D341Med (cell line): ENCODE measurements around the gene CTNNBIP1.
"Not testable (repeated sequence)": the region's sequence is repeated elsewhere in the genome, so short reads cannot be mapped to it uniquely, and the experiment has no call there.

Experiments
- DNase-seq: peaks from one replicate; pipeline ENCODE4 v3.0.0; 2012; ENCODE audit warnings: low spot score

The CTNNBIP1 gene

DNA sequence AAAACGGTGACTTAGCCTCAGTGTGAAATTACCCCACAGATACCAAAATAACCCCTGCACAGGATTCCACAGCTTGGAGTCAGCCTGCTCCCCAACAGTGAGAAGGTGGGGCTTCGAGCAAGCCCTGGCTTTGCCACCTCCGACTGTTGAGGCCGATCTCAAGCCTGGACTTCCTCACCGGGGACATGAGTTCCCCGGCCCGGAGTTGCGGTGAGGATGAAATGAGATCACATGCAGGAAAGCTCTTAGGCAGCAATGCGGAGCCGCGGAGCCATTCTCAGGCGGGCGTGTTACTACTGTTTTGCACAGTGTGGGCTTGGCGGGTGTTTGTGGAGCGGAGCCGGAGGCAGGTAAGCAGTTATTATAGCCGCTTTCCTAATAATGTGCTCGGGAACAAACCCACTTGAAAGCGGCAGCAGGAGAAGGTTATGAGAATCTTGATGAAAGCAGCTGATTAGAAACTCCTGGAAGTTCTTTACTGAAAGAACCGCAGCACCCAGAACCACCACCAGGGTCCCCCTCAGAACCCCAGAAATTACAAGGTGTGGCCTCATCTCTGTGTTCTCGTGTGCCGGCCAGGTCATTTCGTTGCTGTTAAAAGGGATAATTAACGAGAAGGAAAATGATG is 82.4 kb downstream of the CTNNBIP1 start:
- DNase-seq: no peak

DNA sequence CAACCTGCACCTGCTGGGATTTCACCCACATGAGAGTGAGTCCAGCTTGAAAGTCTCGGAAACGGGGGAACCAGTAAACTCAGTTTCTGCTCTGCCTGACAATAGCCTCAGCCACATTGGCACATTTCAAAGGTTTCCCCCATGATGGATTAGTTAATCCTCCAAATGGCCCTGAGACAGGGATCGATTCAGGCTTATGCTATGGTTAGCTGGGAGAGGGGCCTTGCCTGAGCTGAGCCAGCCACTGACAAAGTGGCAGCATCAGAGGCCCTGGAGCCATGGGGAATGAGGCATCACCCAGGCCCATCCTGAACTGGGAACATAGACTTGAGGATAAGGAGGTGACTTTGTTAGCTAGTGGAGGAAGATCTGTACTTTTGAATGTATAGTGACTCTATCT is 83.5 kb downstream of the CTNNBIP1 start:
- DNase-seq: no peak

DNA sequence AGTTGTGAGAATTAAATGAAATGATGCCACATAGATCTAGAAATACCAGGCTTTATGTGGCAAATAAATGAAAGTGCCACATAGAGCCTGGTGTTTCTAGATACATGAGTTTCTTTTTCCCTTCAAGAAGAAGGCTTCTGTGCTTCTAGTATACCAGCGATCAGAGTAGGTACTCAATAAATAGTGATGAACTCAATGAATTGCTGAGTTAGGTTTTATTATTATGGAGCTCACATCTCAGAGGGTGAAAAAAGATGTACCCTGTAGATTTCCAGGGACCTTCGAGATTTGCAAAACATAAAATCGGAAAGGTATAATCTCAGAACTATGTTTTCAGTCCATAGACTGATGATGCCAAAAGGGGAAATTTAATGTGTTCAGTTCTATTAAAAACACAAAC is 84.0 kb downstream of the CTNNBIP1 start:
- DNase-seq: no peak

DNA sequence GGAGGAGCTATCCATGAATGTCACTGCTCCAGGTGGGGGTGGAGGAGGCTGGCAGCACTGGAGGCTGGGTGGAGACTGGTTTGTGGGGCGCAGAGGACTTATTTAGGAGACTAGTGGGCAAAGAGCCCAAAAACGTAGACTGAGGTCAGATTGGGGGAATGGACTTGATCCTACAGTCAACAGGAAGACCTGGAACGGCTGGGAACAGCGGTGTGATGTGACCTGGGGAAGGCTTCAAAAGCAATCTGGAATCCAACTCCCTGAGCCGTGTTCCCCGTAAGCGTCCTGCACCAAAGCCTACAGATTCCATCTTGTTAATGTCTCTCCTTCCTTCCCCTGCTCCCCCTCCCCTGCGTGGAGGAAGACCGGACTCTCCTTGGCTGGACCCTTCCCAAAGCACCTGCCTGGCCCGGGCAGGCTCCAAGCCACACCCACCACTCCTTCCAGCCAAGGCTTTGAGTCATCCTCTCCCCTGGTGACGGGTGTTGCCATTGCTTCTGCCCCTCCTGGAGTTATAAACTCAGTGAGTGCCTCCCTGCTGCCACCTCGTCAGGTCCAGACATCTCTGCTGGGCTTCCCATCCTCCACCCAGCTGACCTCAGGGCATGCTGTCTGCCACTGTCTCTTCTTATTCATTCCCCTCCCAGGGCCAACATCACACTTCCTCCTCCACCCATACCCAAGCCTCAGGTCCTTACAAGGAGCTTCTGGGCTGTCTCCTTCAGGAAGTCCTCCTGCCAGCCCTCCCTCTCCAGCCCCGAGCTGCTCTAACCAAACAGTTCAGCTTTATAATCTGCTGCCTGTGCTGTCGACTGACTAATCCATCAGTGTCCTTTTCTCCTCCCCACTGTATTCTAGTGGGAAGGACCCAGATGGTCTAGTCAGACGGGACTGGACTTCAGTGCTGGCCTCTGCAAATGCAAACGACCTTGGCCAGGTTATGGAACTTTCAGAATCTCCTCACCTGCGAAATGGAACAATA is 84.7 kb downstream of the CTNNBIP1 start:
- no peak for DNase-seq

DNA sequence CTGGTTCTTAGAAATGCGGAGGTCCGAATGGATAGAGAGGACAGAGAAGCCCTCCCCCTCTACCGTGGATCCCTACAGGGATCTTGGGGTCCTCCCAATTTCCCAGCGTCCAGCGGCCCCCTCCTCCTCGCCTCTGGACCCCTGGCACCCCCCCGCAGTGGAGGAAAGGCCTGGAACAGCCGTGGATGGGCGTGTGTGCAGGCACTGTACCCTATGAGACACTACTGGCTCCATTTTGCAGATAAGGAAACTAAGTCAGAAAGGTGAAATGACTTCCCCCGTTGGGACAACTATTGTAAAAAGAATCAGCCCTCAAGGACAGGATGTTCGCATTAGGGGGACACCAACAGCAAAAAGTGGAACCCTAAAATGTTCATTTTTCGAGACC is 85.4 kb downstream of the CTNNBIP1 start:
- DNase-seq: no peak

DNA sequence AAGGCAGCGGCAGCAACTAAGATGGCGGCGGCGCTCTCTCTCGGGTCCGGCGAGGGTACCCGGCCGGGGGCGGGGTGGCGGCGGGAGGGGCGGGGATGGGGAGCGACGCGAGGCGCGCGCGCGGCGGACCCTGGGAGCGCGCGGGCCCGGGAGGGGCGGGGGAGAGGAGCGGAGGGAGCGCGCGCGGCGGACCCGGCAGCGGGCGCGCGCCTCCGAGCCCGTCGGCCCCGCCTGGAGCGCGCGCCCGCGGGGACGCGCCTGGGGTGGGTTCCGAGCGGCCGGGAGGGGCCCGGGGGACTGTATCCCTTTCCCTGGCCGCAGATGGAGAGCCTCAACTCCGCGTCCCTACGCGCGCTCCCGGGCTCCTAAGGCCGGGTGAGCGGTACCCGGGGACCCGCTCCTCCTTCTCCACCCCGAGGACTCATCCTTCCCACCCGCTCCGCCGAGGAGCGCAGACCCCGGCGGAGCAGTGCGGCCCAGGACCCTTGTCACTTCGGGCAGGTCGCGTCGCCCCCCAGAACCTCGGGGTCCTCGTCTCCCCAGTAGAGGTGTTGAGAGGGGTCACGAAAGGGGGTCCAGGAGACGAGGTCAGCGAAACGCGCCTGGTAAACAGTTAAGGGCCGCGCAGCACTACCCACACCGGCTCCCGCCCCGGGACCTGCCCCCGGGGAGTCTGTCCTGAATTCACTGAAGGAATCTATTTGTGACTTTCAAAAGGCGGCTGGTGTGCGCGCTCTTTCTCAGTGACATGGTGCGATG is 85.9 kb downstream of the CTNNBIP1 start, which contains the start of gene CLSTN1:
TSS of gene CLSTN1 (minus strand) at position 23 of the 759 bp plus-strand sequence. CDS start 232 bp downstream, outside the sequence.
- peak; percentile 98 for DNase-seq

DNA sequence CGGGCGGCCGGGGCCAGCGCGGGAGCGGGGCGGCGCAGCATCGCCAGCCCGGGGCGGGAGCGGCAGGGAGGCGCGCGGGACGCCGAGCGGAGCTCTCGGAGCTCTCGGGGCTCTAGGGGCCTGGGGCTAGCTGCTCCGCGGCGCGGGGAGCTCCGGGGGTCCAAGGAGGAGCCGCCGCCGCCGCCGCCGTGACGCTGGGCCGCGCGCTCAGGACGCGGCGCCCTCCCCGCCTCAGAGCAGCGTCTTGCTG is 86.5 kb downstream of the CTNNBIP1 start:
- DNase-seq: no peak

DNA sequence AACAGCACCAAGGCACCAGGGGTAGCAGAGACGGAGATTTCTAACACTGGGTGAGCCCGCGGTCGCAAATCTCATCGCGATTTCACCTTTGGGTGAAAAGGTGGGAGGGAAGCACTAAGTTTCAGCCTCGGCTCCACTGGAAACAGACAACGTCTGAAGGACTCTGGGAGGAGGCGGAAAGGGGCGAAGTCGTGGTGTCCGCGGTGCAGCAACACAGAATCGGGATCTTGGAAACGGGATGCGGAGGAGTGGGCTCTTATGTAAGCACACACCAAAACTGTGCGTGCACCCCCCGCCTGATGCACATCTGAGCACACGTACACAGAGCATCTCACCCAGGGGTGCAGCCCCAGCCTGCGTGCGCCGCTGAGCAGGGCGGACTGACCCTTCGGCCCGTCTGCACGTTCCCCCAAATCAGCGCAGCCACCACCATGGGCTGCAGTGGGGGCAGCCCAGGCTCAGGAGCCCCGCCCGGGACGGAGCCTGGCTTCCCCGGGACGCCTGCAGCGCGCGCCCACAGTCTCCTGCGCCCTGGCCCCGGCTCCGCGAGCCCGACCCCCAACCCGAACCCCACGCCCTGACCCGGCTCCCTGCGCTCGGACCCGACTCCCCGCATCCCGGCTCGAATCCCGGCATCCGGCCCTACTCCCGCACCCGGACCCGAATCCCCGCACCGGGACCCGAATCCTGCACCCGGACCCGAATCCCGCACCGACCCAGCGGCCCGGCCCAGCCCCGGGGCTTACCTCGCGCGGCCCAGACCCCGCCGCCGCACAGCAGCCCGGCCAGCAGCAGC is 87.0 kb downstream of the CTNNBIP1 start:
- DNase-seq: no peak

DNA sequence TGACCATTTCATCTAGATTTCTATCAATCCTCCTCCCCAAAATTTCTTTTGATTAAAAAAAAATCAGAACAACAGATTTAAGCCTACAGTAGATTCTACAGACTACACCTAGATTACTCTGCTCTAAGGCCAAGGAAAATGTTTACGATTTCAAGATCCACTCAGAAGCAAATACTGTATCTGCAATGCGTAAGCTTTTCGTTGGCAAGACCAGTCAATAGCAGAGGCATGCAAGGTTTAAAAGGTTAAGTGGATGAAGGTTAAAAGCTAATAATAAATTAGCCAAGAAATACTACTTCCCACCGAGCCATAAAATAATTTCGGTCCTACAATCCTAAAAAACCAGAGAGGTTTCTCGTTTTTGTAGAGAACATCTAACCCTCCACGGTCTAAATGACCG is 87.6 kb downstream of the CTNNBIP1 start:
- no peak for DNase-seq

DNA sequence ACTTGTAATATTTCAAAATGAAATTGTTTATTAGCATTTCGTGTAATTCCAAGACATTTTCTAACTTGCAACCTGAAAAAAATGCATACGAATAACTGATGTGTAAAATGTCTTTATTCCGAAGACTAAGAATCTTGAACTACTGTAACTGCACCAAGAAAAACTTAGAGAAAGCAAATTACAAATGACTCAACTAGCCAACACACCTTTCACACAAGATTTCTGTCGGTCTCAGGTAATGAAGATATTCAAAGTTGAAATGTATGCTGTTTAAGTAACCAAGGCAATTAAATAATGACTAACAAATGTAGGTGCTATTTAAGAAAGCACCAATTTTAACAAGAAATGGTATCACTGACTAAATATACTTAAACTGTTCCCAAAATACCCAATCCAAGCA is 88.4 kb downstream of the CTNNBIP1 start:
- no peak for DNase-seq

DNA sequence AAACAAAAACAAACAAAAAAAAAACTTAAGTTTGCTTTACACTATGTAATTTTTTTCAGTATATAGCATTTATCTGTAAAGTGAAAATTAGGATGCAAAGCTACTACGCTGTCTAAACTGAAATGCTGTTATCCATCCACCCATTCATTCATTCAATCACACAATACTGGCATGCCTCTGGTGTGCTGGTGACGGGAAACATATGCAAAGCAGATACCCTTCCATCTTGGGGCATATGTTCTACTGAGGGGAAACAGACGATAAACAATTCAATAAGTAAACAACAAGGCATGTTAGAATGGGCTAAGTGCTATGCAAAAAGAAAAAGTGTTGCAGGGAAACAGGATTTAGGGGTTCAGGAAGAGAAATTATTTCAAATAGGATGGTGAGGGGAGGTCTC is 89.5 kb downstream of the CTNNBIP1 start:
- DNase-seq: no peak

DNA sequence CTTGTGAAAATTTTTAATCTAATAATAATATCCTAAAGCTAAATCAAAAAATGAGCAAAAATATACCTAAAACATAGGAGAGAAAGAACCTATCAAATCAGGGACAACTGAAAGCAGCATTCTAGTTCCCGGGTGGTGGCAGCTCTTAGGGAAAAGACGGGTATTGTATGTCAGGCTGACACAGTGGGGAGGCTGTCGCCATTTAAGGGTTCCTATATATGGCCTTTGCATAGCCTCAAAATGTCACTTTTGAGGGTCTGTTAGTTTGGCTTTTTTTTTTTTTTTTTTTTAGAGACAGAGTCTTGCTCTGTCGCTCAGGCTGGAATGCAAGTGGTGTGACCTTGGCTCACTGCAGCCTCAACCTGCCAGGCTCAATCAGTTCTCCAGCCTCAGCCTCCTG is 92.3 kb downstream of the CTNNBIP1 start:
- DNase-seq: no peak

DNA sequence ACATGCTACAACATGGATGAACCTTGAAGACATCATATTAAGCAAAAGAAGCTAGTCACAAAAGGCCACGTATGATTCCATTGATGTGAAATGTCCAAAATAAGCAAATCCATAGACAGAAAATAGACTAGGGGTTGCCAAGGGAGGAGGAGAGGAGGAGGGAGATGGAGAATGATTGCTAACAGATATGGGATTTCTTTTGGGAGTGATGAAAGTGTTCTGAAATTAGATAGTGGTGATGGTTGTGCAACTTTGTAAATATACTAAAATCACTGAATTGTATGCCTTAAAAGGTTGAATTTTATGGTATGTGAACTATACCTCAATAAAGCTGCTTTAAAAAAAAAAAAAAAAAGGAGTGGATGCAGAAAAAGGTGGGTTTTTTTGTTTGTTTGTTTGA is 93.9 kb downstream of the CTNNBIP1 start:
- DNase-seq: no peak

DNA sequence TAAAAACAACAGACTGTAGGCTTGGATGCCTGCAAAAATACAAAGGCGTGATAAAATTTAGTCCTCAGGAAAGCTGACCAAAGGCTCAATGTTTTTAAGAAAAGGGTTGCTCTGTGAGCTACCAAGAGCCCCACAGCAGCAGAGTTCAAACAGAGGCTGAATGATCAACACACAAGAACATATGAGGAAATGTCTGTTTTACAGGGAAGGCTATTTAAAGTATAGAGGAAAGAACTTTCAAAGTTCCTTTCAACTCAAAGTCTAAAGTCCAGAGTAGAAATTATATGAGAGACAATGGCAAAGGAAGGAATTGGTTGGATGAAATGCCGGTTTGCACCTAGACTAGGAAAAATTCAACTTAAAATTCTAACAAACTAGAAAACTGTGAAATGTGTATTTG is 94.9 kb downstream of the CTNNBIP1 start:
- no peak for DNase-seq

DNA sequence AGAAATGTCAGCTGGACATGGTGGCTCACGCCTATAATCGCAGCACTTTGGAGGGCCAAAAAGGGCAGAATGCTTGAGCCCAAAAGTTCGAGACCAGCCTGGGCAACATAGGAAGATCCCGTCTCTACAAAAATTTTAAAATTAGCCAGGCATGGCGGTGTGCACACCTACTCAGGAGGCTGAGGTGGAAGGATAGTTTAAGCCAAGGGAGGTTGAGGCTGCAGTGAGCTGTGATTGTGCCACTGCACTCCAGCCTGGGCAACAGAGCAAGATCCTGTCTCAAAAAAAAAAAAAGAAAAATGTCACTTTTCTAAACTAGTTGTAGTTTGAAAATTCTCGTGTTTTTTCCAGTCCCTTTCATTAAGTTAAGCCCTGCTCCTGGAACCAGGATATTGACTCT is 95.5 kb downstream of the CTNNBIP1 start:
- DNase-seq: no peak

DNA sequence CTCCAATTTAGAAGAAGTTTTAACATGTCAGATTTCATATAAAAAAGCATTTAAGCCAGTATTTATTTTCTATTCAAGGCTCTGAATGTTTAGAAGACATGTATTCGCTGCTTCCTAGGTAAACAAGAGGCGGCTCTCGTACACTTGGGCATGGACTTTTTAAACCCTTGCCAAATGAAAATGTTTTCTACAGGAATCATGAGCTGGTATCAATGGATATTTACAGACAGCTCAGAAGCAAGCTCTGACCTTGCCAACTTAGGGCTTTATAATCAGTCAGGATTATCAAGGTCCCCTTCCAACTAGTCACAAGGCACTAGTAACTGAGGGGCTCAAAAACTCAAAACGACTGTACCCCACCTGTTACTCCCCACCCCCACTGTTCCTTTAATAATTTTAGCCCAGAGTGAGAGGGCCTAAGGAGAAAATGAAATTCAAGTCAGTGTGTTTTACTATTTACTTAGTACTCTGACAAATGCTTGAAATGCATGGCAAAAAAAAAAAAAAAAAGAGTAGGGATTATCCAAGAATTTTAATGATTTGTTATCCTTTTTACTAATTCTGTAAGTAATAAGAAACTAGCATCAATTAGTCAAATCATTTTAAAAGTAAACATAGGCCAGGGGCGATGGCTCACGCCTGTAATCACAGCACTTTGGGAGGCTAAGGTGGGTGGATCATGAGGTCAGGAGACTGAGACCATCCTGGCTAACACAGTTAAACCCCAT is 98.7 kb downstream of the CTNNBIP1 start:
- DNase-seq: no peak

DNA sequence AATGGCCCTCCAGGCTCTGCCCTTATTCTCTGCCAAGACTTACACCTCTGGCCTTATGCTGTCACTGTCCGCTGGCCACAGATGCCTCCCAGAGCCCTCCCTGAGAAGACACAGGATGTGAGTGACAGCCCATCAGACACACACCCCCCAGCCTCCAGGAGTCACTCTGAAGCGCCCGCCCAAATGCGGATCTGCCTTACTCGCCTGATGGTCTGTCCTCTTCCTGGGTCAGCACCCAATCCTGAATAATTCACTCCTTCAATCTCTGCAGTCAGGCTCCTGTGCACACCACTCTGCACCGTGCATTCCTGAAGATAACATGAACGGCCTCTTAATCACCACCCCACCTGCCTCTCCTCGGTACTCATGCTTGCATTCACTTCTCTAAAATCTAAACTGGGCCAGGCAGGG is 101.0 kb downstream of the CTNNBIP1 start:
- no peak for DNase-seq

DNA sequence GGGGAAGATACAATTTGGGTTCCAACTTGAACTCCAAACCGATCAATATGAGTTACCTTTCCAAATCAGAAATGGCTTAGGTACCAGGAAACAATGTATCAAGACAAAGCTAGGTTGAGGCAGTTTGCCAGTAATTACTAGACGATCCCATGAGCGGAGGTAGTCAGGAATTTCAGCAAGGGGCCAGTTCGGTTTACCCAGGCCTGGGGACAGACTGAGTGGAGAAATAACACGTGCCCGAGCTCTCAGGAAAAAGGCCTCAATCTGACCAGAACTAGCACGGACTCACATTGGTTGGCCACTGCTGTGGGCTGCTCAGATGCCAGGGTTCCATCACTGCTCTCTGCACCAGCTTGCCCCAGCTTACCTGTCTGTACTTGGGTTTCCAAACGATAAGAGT is 101.6 kb downstream of the CTNNBIP1 start:
- no peak for DNase-seq

DNA sequence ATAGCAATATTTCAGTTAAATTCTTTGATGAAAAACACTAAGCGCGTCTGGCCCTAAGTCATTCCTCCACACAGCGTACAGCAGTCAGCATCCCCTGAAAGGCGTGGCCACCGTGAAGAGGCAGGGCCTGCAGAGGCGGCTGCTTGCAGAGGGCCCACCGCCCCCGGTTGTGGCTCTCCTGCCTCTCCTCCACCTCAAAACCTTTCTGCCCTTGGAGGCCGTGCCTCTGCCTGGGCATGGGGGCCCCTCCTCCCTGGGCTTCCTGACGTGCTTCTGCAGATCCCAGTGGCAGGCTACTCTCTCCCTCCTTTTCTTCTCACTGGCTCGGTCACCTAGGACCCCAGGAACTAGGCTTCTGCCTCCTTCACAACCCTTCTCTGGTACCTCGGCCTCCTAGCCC is 102.5 kb downstream of the CTNNBIP1 start:
- DNase-seq: no peak

DNA sequence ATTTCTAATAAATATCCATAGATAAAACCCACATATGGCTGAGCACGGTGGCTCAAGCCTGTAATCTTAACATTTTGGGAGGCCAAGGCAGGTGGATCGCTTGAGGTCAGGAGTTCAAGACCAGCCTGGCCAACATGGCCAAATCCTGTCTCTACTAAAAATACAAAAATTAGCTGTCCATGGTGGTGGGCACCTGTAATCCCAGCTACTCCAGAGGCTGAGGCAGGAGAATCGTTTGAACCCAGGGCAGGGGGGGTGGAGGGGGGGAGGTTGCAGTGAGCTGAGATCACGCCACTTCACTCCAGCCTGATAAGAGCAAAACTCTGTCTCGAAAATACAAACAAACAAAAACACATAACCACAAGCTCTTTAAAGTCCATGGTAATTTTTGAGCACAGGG is 104.1 kb downstream of the CTNNBIP1 start:
- DNase-seq: not testable (repeated sequence)

DNA sequence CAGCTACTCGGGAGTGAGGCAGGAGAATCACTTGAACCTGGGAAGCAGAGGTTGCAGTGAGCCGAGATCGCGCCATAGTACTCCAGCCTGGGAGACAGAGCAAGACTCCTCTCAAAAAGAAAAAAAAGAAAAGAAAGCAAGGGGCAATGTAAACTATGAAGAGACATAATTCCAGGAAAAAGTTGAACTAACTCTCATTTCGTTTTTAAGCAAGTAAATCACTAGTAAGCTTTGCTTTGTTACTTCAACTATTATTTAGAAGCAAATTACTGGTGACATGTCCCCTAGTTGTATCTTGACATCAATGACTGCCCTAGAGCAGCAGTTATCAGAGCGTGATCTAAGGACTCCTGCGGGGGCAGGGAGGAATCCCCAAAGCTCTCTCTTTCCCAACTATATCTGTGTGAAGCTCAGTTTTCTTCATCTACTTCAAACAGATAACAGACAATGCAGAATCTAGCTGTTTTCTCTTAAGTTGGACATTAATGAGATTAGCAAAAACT is 105.0 kb downstream of the CTNNBIP1 start:
- DNase-seq: no peak
